B cell (primary cell): Measurements from ENCODE around the gene EPG5.

Experiments
- EZH2 ChIP-seq: IDR thresholded peaks from 2 replicates; pipeline ENCODE4 v1.6.1; 2012; ENCODE audit warnings: borderline replicate concordance, low read depth, mild to moderate bottlenecking, moderate library complexity, low read length; ENCODE audit not compliant: insufficient read depth, poor library complexity, severe bottlenecking
- TF ChIP-seq, protein P1 (sequence below): fragments of 200-600 bp; IDR thresholded peaks from one replicate; pipeline ENCODE4 v1.8.0; 2022; ENCODE audit warnings: antibody characterized with exemption, mild to moderate bottlenecking

DNA sequence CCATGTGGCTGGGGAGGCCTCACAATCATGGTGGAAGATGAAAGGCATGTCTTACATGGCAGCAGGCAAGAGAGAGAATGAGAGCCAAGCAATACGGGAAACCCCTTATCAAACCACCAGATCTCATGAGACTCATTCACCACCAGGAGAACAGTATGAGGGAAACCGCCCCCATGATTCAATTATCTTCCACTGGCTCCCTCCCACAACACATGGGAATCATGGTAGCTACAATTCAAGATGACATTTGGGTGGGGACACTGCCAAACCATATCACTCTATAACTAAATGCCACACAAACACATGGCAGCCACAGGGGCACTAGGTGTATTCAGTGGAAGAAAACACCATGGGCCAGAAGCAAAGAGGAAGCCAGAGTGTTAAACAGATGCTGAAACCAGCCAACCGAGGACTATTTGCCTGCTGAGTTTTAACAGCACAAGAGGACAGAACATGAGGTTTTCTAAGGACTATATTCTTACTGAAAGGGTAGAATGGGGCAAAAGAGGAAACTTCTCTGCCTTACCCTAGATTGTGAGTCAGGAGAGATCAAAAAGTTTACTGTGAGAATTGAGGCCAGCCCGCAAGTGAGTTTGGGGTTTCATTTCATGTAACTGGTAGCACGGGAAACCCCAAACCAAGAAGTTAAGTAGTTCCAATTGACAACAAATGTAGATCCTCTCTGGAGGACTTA lies 92.5 kb downstream of the EPG5 start:
- TF ChIP-seq, protein P1, sequence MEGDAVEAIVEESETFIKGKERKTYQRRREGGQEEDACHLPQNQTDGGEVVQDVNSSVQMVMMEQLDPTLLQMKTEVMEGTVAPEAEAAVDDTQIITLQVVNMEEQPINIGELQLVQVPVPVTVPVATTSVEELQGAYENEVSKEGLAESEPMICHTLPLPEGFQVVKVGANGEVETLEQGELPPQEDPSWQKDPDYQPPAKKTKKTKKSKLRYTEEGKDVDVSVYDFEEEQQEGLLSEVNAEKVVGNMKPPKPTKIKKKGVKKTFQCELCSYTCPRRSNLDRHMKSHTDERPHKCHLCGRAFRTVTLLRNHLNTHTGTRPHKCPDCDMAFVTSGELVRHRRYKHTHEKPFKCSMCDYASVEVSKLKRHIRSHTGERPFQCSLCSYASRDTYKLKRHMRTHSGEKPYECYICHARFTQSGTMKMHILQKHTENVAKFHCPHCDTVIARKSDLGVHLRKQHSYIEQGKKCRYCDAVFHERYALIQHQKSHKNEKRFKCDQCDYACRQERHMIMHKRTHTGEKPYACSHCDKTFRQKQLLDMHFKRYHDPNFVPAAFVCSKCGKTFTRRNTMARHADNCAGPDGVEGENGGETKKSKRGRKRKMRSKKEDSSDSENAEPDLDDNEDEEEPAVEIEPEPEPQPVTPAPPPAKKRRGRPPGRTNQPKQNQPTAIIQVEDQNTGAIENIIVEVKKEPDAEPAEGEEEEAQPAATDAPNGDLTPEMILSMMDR: no peak
- TF ChIP-seq EZH2: no peak
